Calu3 (cell line): ENCODE results near the gene SLC31A1. TPM values are rescaled to one million over a fixed set of nuclear protein-coding genes. Genes with fewer than 3 reads are reported as not detected.
A peak's percentile ranks its signal among the peaks of the same experiment; 100 is the strongest.

ENCODE experiments used
- BruUV-seq: library from RNA; stranded (reverse); fragments of 400-500 nt; replicated peaks from 2 replicates; lab custom pipeline; 2021; lab: Mats Ljungman, UMichigan
- CTCF ChIA-PET: fragments of 300-600 bp; sonication (Branson Sonifier 250); formaldehyde crosslinking; loops from one replicate; lab custom pipeline; 2022; ENCODE audit warnings: antibody characterized with exemption; lab: Charles Lee
- DNase-seq: peaks from one replicate; pipeline ENCODE4 v3.0.0; 2022
- H3K27ac Mint-ChIP-seq: one replicate; pipeline ENCODE4 v1.8.0; 2022; ENCODE audit warnings: mixed read lengths; ENCODE audit not compliant: unreplicated experiment
- H3K27me3 Mint-ChIP-seq: one replicate; pipeline ENCODE4 v1.8.0; 2022; ENCODE audit warnings: mixed read lengths; ENCODE audit not compliant: unreplicated experiment
- H3K36me3 Mint-ChIP-seq: one replicate; pipeline ENCODE4 v1.8.0; 2022; ENCODE audit warnings: mild to moderate bottlenecking, moderate library complexity, mixed read lengths; ENCODE audit not compliant: insufficient read depth, unreplicated experiment
- H3K4me1 Mint-ChIP-seq: one replicate; pipeline ENCODE4 v1.8.0; 2022; ENCODE audit warnings: mild to moderate bottlenecking, low read depth, mixed read lengths; ENCODE audit not compliant: unreplicated experiment
- H3K4me3 Mint-ChIP-seq: one replicate; pipeline ENCODE4 v1.8.0; 2022; ENCODE audit warnings: mild to moderate bottlenecking, low read depth, moderate library complexity, mixed read lengths; ENCODE audit not compliant: unreplicated experiment
- H3K9me3 Mint-ChIP-seq: one replicate; pipeline ENCODE4 v1.8.0; 2022; ENCODE audit warnings: low read depth, mixed read lengths; ENCODE audit not compliant: unreplicated experiment
- intact Hi-C: fragments of 100-400 bp; cut with micrococcal nuclease; formaldehyde crosslinking; loops from one replicate; pipeline ENCODE4 v1.10.0; 2022; ENCODE audit not compliant: unreplicated experiment
- total RNA-seq: library from RNA; stranded (reverse); gene quantifications from 2 replicates; pipeline ENCODE4 v1.2.3, GENCODE V29; 2022
- TF ChIP-seq, protein P1 (sequence below): fragments of 200-600 bp; IDR thresholded peaks from one replicate; pipeline ENCODE4 v1.8.0; 2022; ENCODE audit warnings: antibody characterized with exemption; ENCODE audit not compliant: unreplicated experiment

Gene SLC31A1
- total RNA-seq, 1 experiment from 2014 or later: 21.0 TPM

GRCh38 chr9:113296796-113297558 is 75.6 kb downstream of the SLC31A1 start:
- intact Hi-C loops: no loop called here
- no peaks in the 10 kb centered on the region for H3K9me3 Mint-ChIP-seq
- CTCF ChIA-PET: no interaction called here
- TF ChIP-seq, protein P1, sequence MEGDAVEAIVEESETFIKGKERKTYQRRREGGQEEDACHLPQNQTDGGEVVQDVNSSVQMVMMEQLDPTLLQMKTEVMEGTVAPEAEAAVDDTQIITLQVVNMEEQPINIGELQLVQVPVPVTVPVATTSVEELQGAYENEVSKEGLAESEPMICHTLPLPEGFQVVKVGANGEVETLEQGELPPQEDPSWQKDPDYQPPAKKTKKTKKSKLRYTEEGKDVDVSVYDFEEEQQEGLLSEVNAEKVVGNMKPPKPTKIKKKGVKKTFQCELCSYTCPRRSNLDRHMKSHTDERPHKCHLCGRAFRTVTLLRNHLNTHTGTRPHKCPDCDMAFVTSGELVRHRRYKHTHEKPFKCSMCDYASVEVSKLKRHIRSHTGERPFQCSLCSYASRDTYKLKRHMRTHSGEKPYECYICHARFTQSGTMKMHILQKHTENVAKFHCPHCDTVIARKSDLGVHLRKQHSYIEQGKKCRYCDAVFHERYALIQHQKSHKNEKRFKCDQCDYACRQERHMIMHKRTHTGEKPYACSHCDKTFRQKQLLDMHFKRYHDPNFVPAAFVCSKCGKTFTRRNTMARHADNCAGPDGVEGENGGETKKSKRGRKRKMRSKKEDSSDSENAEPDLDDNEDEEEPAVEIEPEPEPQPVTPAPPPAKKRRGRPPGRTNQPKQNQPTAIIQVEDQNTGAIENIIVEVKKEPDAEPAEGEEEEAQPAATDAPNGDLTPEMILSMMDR: no peak
- H3K4me1 Mint-ChIP-seq: peaks cover 11% of the 10 kb centered on the region
- H3K27me3 Mint-ChIP-seq: peaks cover 12% of the 10 kb centered on the region
- no peak for DNase-seq
- no peaks in the 10 kb centered on the region for H3K36me3 Mint-ChIP-seq
- no TSS peak for BruUV-seq
- no peak overlapping the region for H3K27ac Mint-ChIP-seq
- H3K4me3 Mint-ChIP-seq: no peak overlapping the region

DNA sequence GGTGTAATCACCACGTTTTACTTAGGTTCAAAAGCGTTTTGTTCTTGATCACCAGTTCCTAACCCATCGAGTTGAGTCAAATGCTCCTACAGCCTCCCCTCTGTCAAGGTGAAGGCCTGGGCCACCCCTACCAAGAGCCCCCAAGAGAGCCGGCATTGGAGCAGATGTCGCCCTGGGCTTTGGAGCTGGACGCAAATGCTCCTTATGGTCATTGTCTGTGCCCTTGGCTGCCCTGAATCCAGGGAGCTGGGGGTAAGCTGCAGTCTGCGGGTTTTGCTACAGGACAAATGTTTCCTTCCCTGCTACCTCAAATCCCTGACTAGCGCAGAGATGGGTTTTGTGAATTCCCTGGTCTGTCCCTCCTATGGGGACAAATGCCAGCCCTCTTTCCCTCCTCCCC is 77.0 kb downstream of the SLC31A1 start:
- no peak for DNase-seq
- Mint-ChIP-seq H3K4me1 (peaks cover 16% of the 10 kb centered on the region), H3K4me3 (no peak overlapping the region), H3K27me3 (peaks cover 12% of the 10 kb centered on the region), H3K36me3 (no peaks in the 10 kb centered on the region), H3K9me3 (no peaks in the 10 kb centered on the region), H3K27ac (no peak overlapping the region)
- intact Hi-C loops: no loop called here
- TF ChIP-seq, protein P1: no peak
- CTCF ChIA-PET: no interaction called here
- no TSS peak for BruUV-seq

DNA sequence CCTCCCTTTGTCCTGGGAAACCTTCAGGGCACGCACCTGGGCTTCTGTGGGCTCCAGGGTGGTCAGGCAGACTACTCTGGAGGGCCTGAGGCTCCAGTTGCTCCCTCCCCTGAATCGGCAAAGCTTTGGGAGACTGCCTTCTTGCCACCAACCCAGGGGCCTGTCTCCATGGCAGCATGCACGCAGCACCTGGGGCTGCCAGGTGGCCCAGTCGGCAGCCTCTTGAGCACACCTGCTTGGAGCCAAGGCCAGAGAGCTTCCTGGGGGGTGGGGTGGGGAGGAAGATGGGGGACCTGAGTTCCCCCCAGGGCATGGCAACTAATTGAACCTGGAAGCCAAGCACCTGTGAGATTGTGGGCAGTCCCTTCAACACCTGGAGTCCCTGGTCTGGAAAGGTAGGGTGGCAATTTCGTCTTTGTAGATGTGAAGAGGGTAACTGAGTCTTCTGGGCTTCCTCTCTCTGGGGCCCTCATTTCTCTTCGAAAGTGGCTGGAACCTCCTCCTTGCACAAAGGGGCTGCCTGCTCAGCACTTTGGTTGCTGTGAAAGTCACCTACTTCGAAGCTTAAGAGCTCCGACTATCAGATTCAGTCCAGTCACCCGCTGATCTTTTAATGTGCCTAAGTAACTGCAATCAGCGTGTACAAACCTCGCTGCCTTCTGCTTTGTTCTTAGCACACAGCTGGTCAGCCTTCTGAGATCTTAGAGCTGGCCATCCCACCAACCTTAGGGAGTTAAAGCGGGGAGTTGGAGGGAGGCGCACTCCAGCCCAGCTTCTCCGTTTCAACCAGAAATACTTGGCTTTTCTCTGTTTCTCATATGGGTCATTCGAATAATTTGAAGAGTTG is 77.8 kb downstream of the SLC31A1 start:
- H3K9me3 Mint-ChIP-seq: no peaks in the 10 kb centered on the region
- BruUV-seq: no TSS peak
- CTCF ChIA-PET: no interaction called here
- TF ChIP-seq, protein P1: no peak
- H3K27ac Mint-ChIP-seq: no peak overlapping the region
- DNase-seq: no peak
- no peaks in the 10 kb centered on the region for H3K36me3 Mint-ChIP-seq
- intact Hi-C loops: no loop called here
- H3K4me3 Mint-ChIP-seq: no peak overlapping the region
- H3K4me1 Mint-ChIP-seq: peaks cover 19% of the 10 kb centered on the region
- H3K27me3 Mint-ChIP-seq: peaks cover 12% of the 10 kb centered on the region

GRCh38 chr9:113299800-113300292 is 78.5 kb downstream of the SLC31A1 start:
- no TSS peak for BruUV-seq
- no peak overlapping the region for H3K4me3 Mint-ChIP-seq
- intact Hi-C loops: no loop called here

More at GRCh38 chr9:113299800-113300292, 78.5 kb downstream of the SLC31A1 start:
- Mint-ChIP-seq H3K4me1 (peaks cover 19% of the 10 kb centered on the region), H3K9me3 (no peaks in the 10 kb centered on the region), H3K27me3 (peaks cover 12% of the 10 kb centered on the region), H3K27ac (no peak overlapping the region), H3K36me3 (no peaks in the 10 kb centered on the region)
- TF ChIP-seq, protein P1: no peak
- CTCF ChIA-PET: no interaction called here
- peak; percentile 35 for DNase-seq
